IMR-90 (cell line): ENCODE results near the gene MRPL43.

ENCODE experiments used
- BHLHE40 ChIP-seq: fragments of 150-350 bp; IDR thresholded peaks from 2 replicates; pipeline ENCODE4 v1.6.1; 2016; ENCODE audit warnings: mild to moderate bottlenecking, low read depth, low read length
- CTCF ChIP-seq: conservative IDR thresholded peaks from 2 replicates; pipeline ENCODE4 v1.5.1; 2012; ENCODE audit warnings: mild to moderate bottlenecking, low read depth, low read length, improper control_type of control experiment
- ELK1 ChIP-seq: fragments of 150-350 bp; IDR thresholded peaks from 2 replicates; pipeline ENCODE4 v1.6.1; 2016; ENCODE audit warnings: low read depth, mild to moderate bottlenecking, low read length, moderate library complexity, borderline replicate concordance
- MAFK ChIP-seq: IDR thresholded peaks from 2 replicates; pipeline ENCODE4 v1.6.1; 2012; ENCODE audit warnings: low read depth, low read length, improper control_type of control experiment
- MAZ ChIP-seq: IDR thresholded peaks from 2 replicates; pipeline ENCODE4 v1.6.1; 2012; ENCODE audit warnings: low read depth, mild to moderate bottlenecking, low read length, improper control_type of control experiment, moderate library complexity, borderline replicate concordance
- POLR2A ChIP-seq: IDR thresholded peaks from 2 replicates; pipeline ENCODE4 v1.6.1; 2012; ENCODE audit warnings: mild to moderate bottlenecking, low read depth, low read length
- RAD21 ChIP-seq: IDR thresholded peaks from 2 replicates; pipeline ENCODE4 v1.6.1; 2012; ENCODE audit warnings: low read length, improper control_type of control experiment
- RCOR1 ChIP-seq: IDR thresholded peaks from 2 replicates; pipeline ENCODE4 v1.6.1; 2012; ENCODE audit warnings: mild to moderate bottlenecking, low read length, improper control_type of control experiment; ENCODE audit not compliant: insufficient replicate concordance
- USF2 ChIP-seq: fragments of 150-350 bp; IDR thresholded peaks from 2 replicates; pipeline ENCODE4 v1.6.1; 2017; ENCODE audit warnings: mild to moderate bottlenecking, antibody characterized with exemption, low read length, low read depth

GRCh38 chr10:101000127-101000914 is 13.0 kb upstream of the MRPL43 start:
- TF ChIP-seq CTCF = no peak
- peak; percentile 17; the same call in 1 of the 2 replicates for TF ChIP-seq MAZ
- no peak for TF ChIP-seq RAD21
- no peak for TF ChIP-seq POLR2A
- TF ChIP-seq ELK1 = no peak
- no peak for TF ChIP-seq MAFK
- no peak for TF ChIP-seq RCOR1
- no peak for TF ChIP-seq USF2
- TF ChIP-seq BHLHE40 = no peak
